Neural cell (in vitro differentiated cells): ENCODE results near the gene ZNF358. TPM values are rescaled to one million over a fixed set of nuclear protein-coding genes. Genes with fewer than 3 reads are reported as not detected.

Experiments used
- H2AFZ ChIP-seq: fragments of 200-600, 300-800 bp; sonication (generic), shearing (Covaris generic); 2 replicates; pipeline ENCODE4 v1.6.0; 2014; ENCODE audit warnings: low read depth, mild to moderate bottlenecking, antibody characterized with exemption, low read length, moderate library complexity
- H3F3A ChIP-seq: fragments of 200-600 bp; shearing (Covaris generic); 2 replicates; pipeline ENCODE4 v1.6.1; 2016; ENCODE audit warnings: mild to moderate bottlenecking, moderate library complexity, mixed read lengths, antibody characterized with exemption, low read length; ENCODE audit not compliant: insufficient read depth, poor library complexity, severe bottlenecking
- H3K27ac ChIP-seq: fragments of 200-600, 300-800 bp; sonication (generic), shearing (Covaris generic); 2 replicates; pipeline ENCODE4 v1.5.1; 2014; ENCODE audit warnings: mild to moderate bottlenecking, low read length, moderate library complexity
- H3K27me3 ChIP-seq: fragments of 300-800, 200-600 bp; sonication (generic), shearing (Covaris generic); 2 replicates; pipeline ENCODE4 v1.6.0; 2014; ENCODE audit warnings: mild to moderate bottlenecking, low read depth, low read length, moderate library complexity; ENCODE audit not compliant: insufficient read depth
- H3K36me3 ChIP-seq: fragments of 300-800, 200-600 bp; sonication (generic), shearing (Covaris generic); 2 replicates; pipeline ENCODE4 v1.5.1; 2014; ENCODE audit warnings: mild to moderate bottlenecking, antibody characterized with exemption, low read length, moderate library complexity; ENCODE audit not compliant: insufficient read depth
- H3K4me2 ChIP-seq: fragments of 300-800, 200-600 bp; sonication (generic), shearing (Covaris generic); 2 replicates; pipeline ENCODE4 v1.6.0; 2014; ENCODE audit warnings: mild to moderate bottlenecking, low read length
- H3K4me3 ChIP-seq: fragments of 300-800, 200-600 bp; sonication (generic), shearing (Covaris generic); 2 replicates; pipeline ENCODE4 v1.5.1; 2014; ENCODE audit warnings: mild to moderate bottlenecking, low read length, moderate library complexity
- H3K79me2 ChIP-seq: fragments of 200-600 bp; shearing (Covaris generic); replicated peaks from 2 replicates; pipeline ENCODE4 v1.6.0; 2014; ENCODE audit warnings: mild to moderate bottlenecking, low read length, moderate library complexity; ENCODE audit not compliant: insufficient read depth
- H3K9ac ChIP-seq: fragments of 300-800, 200-600 bp; sonication (generic), shearing (Covaris generic); 2 replicates; pipeline ENCODE4 v1.6.1; 2016; ENCODE audit warnings: mild to moderate bottlenecking, low read length, mixed read lengths
- H3K9me2 ChIP-seq: fragments of 200-600 bp; shearing (Covaris generic); 2 replicates; pipeline ENCODE4 v1.6.1; 2016; ENCODE audit warnings: mild to moderate bottlenecking, low read length, mixed read lengths; ENCODE audit not compliant: insufficient read depth
- H3K9me3 ChIP-seq: fragments of 200-600, 300-800 bp; sonication (generic), shearing (Covaris generic); 2 replicates; pipeline ENCODE4 v1.6.1; 2016; ENCODE audit warnings: mild to moderate bottlenecking, mixed run types, low read length, moderate library complexity, mixed read lengths
- H4K20me1 ChIP-seq: fragments of 200-600 bp; shearing (Covaris generic); 2 replicates; pipeline ENCODE4 v1.6.1; 2016; ENCODE audit warnings: mild to moderate bottlenecking, mixed run types; ENCODE audit not compliant: insufficient read depth
- CTCF ChIP-seq: fragments of 450-650 bp; IDR thresholded peaks from 2 replicates; pipeline ENCODE4 v1.5.1; 2014; ENCODE audit warnings: antibody characterized with exemption, mild to moderate bottlenecking, moderate library complexity; ENCODE audit not compliant: poor library complexity, severe bottlenecking
- EP300 ChIP-seq: fragments of 450-650 bp; conservative IDR thresholded peaks from 2 replicates; pipeline ENCODE4 v1.6.1; 2014; ENCODE audit warnings: antibody characterized with exemption, mild to moderate bottlenecking, moderate library complexity; ENCODE audit not compliant: poor library complexity, severe bottlenecking
- EZH2 ChIP-seq: fragments of 200-600, 300-800 bp; shearing (Covaris generic), sonication (generic); IDR thresholded peaks from 2 replicates; pipeline ENCODE4 v1.6.1; 2014; ENCODE audit warnings: antibody characterized with exemption, low read length, borderline replicate concordance, mild to moderate bottlenecking; ENCODE audit not compliant: insufficient read depth, poor library complexity, severe bottlenecking
- MXI1 ChIP-seq: fragments of 450-650 bp; conservative IDR thresholded peaks from 2 replicates; pipeline ENCODE4 v1.6.1; 2014; ENCODE audit warnings: antibody characterized with exemption, mild to moderate bottlenecking; ENCODE audit not compliant: poor library complexity, severe bottlenecking
- POLR2AphosphoS5 ChIP-seq: IDR thresholded peaks from 2 replicates; pipeline ENCODE4 v1.6.1; 2012
- RAD21 ChIP-seq: fragments of 450-650 bp; conservative IDR thresholded peaks from 2 replicates; pipeline ENCODE4 v1.6.1; 2014; ENCODE audit warnings: antibody characterized with exemption, mild to moderate bottlenecking, moderate library complexity
- REST ChIP-seq: IDR thresholded peaks from 2 replicates; pipeline ENCODE4 v1.6.1; 2012; ENCODE audit warnings: borderline replicate concordance
- SMC3 ChIP-seq: fragments of 450-650 bp; conservative IDR thresholded peaks from 2 replicates; pipeline ENCODE4 v1.6.1; 2014; ENCODE audit warnings: antibody characterized with exemption, mild to moderate bottlenecking, moderate library complexity; ENCODE audit not compliant: poor library complexity
- TAF1 ChIP-seq: IDR thresholded peaks from 2 replicates; pipeline ENCODE4 v1.6.1; 2012; ENCODE audit warnings: low read depth
- polyA plus RNA-seq: library from polyadenylated mRNA; depleted of rRNA; stranded (reverse); fragments of >200 nt; gene quantifications from 2 replicates; pipeline ENCODE4 v1.2.3, GENCODE V29; 2014

The ZNF358 gene
- polyA plus RNA-seq, 1 donor from 2014 or later, result 22.0 TPM

- TF ChIP-seq SMC3 (no peak), TAF1 (no peak), RAD21 (no peak), POLR2AphosphoS5 (no peak), MXI1 (no peak), EP300 (no peak), CTCF (no peak), REST (no peak), EZH2 (no peak)
- H3K9ac ChIP-seq, result no peak overlapping the region
- no peaks in the 10 kb centered on the region for H3K36me3 ChIP-seq
Observed at GRCh38 chr19:7526059-7526929, 10.4 kb downstream of the ZNF358 start.

GRCh38 chr19:7527516-7528191 lies 11.8 kb downstream of the ZNF358 start:
- no peak overlapping the region for H3K27ac ChIP-seq
- no peaks in the 10 kb centered on the region for H3K27me3 ChIP-seq
- H3K79me2 ChIP-seq, result no peaks in the 10 kb centered on the region
- no peaks in the 10 kb centered on the region for H3K9me3 ChIP-seq
- no peak overlapping the region for H3K4me2 ChIP-seq
- no peaks in the 10 kb centered on the region for H3K36me3 ChIP-seq
- H3F3A ChIP-seq, result no peaks in the 10 kb centered on the region
- no peak overlapping the region for H2AFZ ChIP-seq
- no peak overlapping the region for H3K9ac ChIP-seq
- H3K9me2 ChIP-seq, result no peaks in the 10 kb centered on the region
- no peaks in the 10 kb centered on the region for H4K20me1 ChIP-seq
- TF ChIP-seq SMC3, result no peak
- no peak overlapping the region for H3K4me3 ChIP-seq

More at GRCh38 chr19:7526059-7526929, 10.4 kb downstream of the ZNF358 start:
- Histone ChIP-seq H3F3A (no peaks in the 10 kb centered on the region), H3K4me2 (no peak overlapping the region), H3K27me3 (no peaks in the 10 kb centered on the region), H3K9me3 (no peaks in the 10 kb centered on the region), H3K9me2 (no peaks in the 10 kb centered on the region), H4K20me1 (no peaks in the 10 kb centered on the region), H3K27ac (no peak overlapping the region), H2AFZ (no peak overlapping the region), H3K79me2 (no peaks in the 10 kb centered on the region), H3K4me3 (no peak overlapping the region)
